Activated T-cell treated with anti-CD3 and anti-CD28 coated beads for 1 hour (primary cell): ENCODE measurements around the gene ATP6V0C.

Experiments
- DNase-seq: peaks from one replicate; pipeline ENCODE4 v3.0.0-alpha.2; 2020; ENCODE audit warnings: low read depth

ATP6V0C gene

GRCh38 chr16:2490190-2491105 lies 23.3 kb upstream of the ATP6V0C start:
- DNase-seq, result no peak

GRCh38 chr16:2492292-2492691 lies 21.5 kb upstream of the ATP6V0C start:
- no peak for DNase-seq

- no peak for DNase-seq
Observed at GRCh38 chr16:2493605-2494004, 20.1 kb upstream of the ATP6V0C start.

- DNase-seq, result no peak
Observed at GRCh38 chr16:2494616-2495015, 19.1 kb upstream of the ATP6V0C start.

- DNase-seq, result no peak
Observed at GRCh38 chr16:2495041-2495440, 18.7 kb upstream of the ATP6V0C start.

- no peak for DNase-seq
Observed at GRCh38 chr16:2496223-2497115, 17.3 kb upstream of the ATP6V0C start.

- DNase-seq, result no peak
Observed at GRCh38 chr16:2497116-2497630, 16.6 kb upstream of the ATP6V0C start.

- no peak for DNase-seq
Observed at GRCh38 chr16:2497695-2498484, 15.9 kb upstream of the ATP6V0C start.

- DNase-seq, result no peak
Observed at GRCh38 chr16:2498531-2499253, 15.1 kb upstream of the ATP6V0C start.

- no peak for DNase-seq
Observed at GRCh38 chr16:2499454-2499853, 14.3 kb upstream of the ATP6V0C start.

GRCh38 chr16:2499890-2500429 lies 13.8 kb upstream of the ATP6V0C start:
- no peak for DNase-seq

GRCh38 chr16:2500430-2500917 lies 13.3 kb upstream of the ATP6V0C start:
- no peak for DNase-seq

GRCh38 chr16:2500918-2501750 lies 12.6 kb upstream of the ATP6V0C start:
- DNase-seq, result peak; percentile 69

GRCh38 chr16:2501946-2502895 lies 11.5 kb upstream of the ATP6V0C start:
- no peak for DNase-seq

- no peak for DNase-seq
Observed at GRCh38 chr16:2505695-2506094, 8.1 kb upstream of the ATP6V0C start.

- no peak for DNase-seq
Observed at GRCh38 chr16:2507052-2507659, 6.6 kb upstream of the ATP6V0C start.

GRCh38 chr16:2507665-2508064 lies 6.1 kb upstream of the ATP6V0C start:
- no peak for DNase-seq

- DNase-seq, result no peak
Observed at GRCh38 chr16:2508722-2509400, 4.9 kb upstream of the ATP6V0C start.
